Lower lobe of right lung (tissue), 2 donors: ENCODE measurements around the gene FTCDNL1. TPM values are rescaled to one million over a fixed set of nuclear protein-coding genes. Genes with fewer than 3 reads are reported as not detected.

Experiments
- ATAC-seq, 2 donors: fragments of 200-7000 bp; cut with Tn5 transposase; one replicate each; pipeline ENCODE4 v1.9.1; 2020 to 2022; ENCODE audit warnings: mild to moderate bottlenecking in 2 of 2, moderate library complexity in 2 of 2
- DNase-seq: peaks from one replicate; pipeline ENCODE4 v3.0.0-alpha.2; 2020
- H3K27ac ChIP-seq: fragments of 200-600 bp; one replicate; pipeline ENCODE4 v1.8.0; 2022
- H3K27me3 ChIP-seq: fragments of 200-600 bp; one replicate; pipeline ENCODE4 v1.8.0; 2022; ENCODE audit warnings: low read depth
- H3K36me3 ChIP-seq: fragments of 200-600 bp; one replicate; pipeline ENCODE4 v1.8.0; 2022; ENCODE audit warnings: mild to moderate bottlenecking
- H3K4me1 ChIP-seq: fragments of 200-600 bp; one replicate; pipeline ENCODE4 v1.8.0; 2022
- H3K4me3 ChIP-seq: fragments of 200-600 bp; one replicate; pipeline ENCODE4 v1.8.0; 2022; ENCODE audit warnings: mild to moderate bottlenecking
- H3K9me3 ChIP-seq: fragments of 200-600 bp; one replicate; pipeline ENCODE4 v1.8.0; 2022
- intact Hi-C: fragments of 100-400 bp; cut with DNase I; formaldehyde crosslinking; loops from one replicate; pipeline ENCODE4 v1.11.0; 2022
- total RNA-seq: library from RNA; stranded (reverse); fragmentation: NEBNext Ultra II Directional; extraction: Animal tissue kit (Norgen Biotek cat#: 25700); gene quantifications from one replicate; pipeline ENCODE4 v1.2.1, GENCODE V29; 2021
- TF ChIP-seq, protein P1 (sequence below): fragments of 200-600 bp; IDR thresholded peaks from one replicate; pipeline ENCODE4 v1.8.0; 2022; ENCODE audit warnings: antibody characterized with exemption, mild to moderate bottlenecking
- donor health status: DM: no; HTN: yes; CAD: no; lungs with severe emphysema.

FTCDNL1 gene
- total RNA-seq, 1 donor from 2014 or later: 3.7 TPM

- Histone ChIP-seq H3K4me1 (no peaks in the 10 kb centered on the region), H3K4me3 (no peak overlapping the region), H3K36me3 (no peaks in the 10 kb centered on the region), H3K27ac (no peak overlapping the region), H3K9me3 (no peaks in the 10 kb centered on the region), H3K27me3 (no peaks in the 10 kb centered on the region)
- DNase-seq: no peak
- TF ChIP-seq, protein P1, sequence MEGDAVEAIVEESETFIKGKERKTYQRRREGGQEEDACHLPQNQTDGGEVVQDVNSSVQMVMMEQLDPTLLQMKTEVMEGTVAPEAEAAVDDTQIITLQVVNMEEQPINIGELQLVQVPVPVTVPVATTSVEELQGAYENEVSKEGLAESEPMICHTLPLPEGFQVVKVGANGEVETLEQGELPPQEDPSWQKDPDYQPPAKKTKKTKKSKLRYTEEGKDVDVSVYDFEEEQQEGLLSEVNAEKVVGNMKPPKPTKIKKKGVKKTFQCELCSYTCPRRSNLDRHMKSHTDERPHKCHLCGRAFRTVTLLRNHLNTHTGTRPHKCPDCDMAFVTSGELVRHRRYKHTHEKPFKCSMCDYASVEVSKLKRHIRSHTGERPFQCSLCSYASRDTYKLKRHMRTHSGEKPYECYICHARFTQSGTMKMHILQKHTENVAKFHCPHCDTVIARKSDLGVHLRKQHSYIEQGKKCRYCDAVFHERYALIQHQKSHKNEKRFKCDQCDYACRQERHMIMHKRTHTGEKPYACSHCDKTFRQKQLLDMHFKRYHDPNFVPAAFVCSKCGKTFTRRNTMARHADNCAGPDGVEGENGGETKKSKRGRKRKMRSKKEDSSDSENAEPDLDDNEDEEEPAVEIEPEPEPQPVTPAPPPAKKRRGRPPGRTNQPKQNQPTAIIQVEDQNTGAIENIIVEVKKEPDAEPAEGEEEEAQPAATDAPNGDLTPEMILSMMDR: no peak
- intact Hi-C loops: no loop called here
- no peak for ATAC-seq
Observed at GRCh38 chr2:199842631-199843395, 8.2 kb downstream of the FTCDNL1 start.

DNA sequence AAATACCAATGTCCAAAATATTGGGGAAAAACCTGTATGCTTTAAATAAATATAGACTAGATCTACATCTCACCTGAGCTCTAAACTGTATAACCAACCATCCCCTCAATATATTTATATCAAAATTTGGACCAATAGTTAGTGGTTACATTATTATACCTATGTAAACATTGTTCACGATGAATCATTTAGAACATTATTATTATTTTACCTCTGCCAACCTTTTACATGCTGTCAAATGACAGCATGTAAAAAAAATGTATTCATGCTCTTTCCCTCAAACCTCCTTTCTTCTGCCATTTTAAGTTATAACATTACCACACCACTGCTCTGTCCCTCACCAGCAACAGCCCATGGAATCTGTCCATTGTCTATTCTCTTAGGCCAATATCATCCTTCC lies 9.6 kb downstream of the FTCDNL1 start:
- Histone ChIP-seq H3K36me3 (no peaks in the 10 kb centered on the region), H3K27ac (no peak overlapping the region), H3K27me3 (no peaks in the 10 kb centered on the region), H3K4me3 (no peak overlapping the region), H3K4me1 (no peaks in the 10 kb centered on the region), H3K9me3 (no peaks in the 10 kb centered on the region)
- TF ChIP-seq, protein P1: no peak
- ATAC-seq (no peak), DNase-seq (no peak)
- intact Hi-C loops: no loop called here

DNA sequence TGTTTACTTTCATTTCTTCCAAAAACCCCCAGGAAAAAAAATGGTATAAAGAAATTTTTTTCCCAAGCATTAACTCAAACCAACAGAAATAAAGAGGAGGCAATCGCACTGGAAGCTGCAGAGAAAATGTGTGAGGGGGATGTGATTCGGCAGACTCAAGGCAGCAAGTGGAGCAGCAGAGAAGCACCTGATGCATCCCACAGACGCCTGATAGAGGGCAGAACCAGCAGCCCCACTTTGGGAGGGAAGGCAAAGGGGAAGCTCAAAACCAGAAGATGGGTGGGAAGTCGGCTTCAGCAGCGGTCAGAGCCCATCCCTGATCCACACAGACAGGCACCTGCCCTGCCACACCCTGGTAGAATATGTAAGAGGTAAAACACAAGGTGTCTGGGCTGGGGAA lies 12.6 kb downstream of the FTCDNL1 start:
- Histone ChIP-seq H3K4me3 (no peak overlapping the region), H3K36me3 (no peaks in the 10 kb centered on the region), H3K27me3 (no peaks in the 10 kb centered on the region), H3K4me1 (no peaks in the 10 kb centered on the region), H3K9me3 (no peaks in the 10 kb centered on the region), H3K27ac (no peak overlapping the region)
- no peak for DNase-seq
- TF ChIP-seq, protein P1: no peak
- intact Hi-C loops: no loop called here
- no peak for ATAC-seq

DNA sequence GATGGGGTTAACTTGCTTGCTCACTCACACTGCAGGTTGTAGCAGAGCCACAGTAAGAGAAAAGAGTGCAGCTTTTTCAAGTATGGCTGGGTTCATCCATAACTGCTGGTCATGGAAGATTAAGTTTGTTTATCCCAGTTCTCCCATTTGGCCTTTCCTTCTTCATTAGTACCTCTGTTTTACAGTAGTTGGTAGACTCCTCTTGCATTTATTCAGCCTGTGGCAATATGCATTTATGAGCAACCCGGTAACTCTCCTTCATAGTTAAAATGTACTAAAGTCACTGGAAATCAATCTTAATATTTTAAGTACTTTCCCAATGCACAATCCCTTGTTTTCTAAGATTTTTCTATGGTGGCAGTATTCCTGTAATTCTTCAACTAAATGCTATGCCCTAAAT lies 14.0 kb downstream of the FTCDNL1 start:
- intact Hi-C loops: no loop called here
- no peaks in the 10 kb centered on the region for H3K4me1 ChIP-seq

GRCh38 chr2:199833525-199833924 lies 17.5 kb downstream of the FTCDNL1 start:
- no peaks in the 10 kb centered on the region for H3K27me3 ChIP-seq
- TF ChIP-seq, protein P1: no peak
- H3K27ac ChIP-seq: no peak overlapping the region
- intact Hi-C loops: no loop called here
- H3K4me1 ChIP-seq: no peaks in the 10 kb centered on the region
- H3K4me3 ChIP-seq: no peak overlapping the region
- H3K36me3 ChIP-seq: no peaks in the 10 kb centered on the region
- H3K9me3 ChIP-seq: no peaks in the 10 kb centered on the region
- no peak for DNase-seq
- ATAC-seq: peak in 1 of 2 donors; percentile 19

More for the DNA sequence above, 14.0 kb downstream of the FTCDNL1 start:
- no peak for ATAC-seq
- DNase-seq: no peak
- no peak overlapping the region for H3K27ac ChIP-seq
- no peaks in the 10 kb centered on the region for H3K27me3 ChIP-seq
- TF ChIP-seq, protein P1: no peak
- no peaks in the 10 kb centered on the region for H3K9me3 ChIP-seq
- no peak overlapping the region for H3K4me3 ChIP-seq
- no peaks in the 10 kb centered on the region for H3K36me3 ChIP-seq
